Activated CD4-positive, alpha-beta T cell treated with anti-CD3 and anti-CD28 coated beads for 4 hours (primary cell): ENCODE measurements around the gene XYLT2.
"Not testable (repeated sequence)": the region's sequence is repeated elsewhere in the genome, so short reads cannot be mapped to it uniquely, and the experiment has no call there.

Experiments
- DNase-seq, 2 donors: peaks; one replicate each; pipeline ENCODE4 v3.0.0-alpha.2; 2020

XYLT2 gene

GRCh38 chr17:50322271-50322670, 23.7 kb upstream of the XYLT2 start:
- no peak for DNase-seq

DNA sequence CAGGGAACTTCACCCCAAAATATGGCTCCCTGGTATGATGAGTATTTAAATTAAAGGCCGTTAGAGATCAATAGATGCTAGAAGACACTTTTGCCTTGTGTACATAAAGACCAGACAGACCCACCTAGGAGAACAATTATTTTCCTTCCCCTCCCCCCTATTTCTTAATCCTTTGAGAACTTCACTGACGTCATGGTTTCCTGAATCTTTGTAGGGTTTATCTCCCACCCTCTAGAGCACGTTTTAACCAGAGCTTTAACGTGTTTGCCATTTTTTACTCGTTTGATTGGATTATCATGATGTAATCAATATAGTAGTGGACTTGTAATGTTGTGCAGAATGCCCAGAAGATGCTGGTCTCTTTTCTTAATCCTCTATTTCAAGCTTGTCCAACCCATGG, 22.9 kb upstream of the XYLT2 start:
- no peak for DNase-seq

DNA sequence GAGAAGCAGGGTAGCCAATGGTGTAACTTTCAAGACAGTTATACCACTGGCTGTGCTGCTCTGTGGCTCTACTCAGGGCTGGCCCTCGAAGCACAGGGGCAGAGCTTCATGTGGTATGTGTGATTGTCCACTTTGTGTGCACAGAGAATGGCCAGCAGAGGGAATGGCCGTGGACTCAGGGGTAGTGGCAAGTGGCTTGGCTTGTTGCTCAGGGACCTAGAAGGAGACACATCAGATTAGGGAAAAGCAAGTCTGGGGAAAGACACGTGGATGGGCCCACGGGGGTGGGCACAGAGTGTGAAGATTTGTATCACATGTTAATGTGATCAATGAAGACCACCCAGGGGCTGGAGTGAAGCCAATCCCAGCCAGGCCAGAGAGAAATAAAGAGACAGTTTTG, 20.0 kb upstream of the XYLT2 start:
- DNase-seq = no peak

- DNase-seq = no peak
These were observed 19.0 kb upstream of the XYLT2 start for GRCh38 chr17:50326831-50327364.

DNA sequence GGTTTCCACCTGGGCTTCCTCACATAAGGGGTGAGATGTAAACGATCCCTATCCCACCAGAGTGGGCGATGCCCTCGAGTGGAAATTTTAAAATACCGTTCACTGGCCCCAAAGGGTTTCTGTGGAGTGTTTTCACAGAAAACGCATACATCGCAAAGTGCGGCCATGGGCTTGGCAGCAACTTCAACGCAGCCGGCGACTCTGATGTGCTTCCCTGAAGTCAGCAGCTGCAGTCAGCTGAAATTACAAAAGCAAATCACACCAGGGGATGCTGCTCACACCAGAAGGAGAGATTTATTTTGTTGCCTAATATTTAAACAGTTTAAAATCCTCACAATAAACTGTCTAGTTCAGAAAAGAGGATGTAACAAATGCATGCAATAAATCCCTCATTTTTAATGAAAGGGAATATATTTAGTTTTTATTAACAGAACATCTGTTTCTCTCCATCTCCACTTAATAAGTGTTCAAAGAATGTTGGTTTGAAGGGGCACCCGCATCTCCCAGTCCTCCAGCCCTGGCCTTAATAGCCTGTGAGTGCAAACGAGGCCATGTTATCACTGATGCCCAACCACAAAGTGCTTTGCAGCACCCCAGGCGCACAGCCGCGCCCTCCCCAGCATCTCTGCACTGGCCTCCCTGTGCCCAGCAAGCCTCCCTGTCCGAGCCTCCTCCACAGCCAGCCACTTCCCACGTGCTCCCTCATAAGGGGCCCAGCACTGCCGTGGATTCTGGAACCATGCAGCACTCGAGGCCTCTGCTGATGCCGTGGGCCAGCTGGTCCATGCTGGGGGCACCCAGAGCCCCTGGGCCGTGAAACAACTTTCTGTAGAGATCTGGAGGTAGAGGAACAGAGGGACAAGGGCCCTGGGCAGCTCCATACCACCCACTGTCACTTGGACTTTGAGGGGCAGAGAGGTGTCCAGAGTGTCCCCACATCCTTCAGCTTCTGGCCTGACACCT, 17.3 kb upstream of the XYLT2 start:
- no peak for DNase-seq

DNA sequence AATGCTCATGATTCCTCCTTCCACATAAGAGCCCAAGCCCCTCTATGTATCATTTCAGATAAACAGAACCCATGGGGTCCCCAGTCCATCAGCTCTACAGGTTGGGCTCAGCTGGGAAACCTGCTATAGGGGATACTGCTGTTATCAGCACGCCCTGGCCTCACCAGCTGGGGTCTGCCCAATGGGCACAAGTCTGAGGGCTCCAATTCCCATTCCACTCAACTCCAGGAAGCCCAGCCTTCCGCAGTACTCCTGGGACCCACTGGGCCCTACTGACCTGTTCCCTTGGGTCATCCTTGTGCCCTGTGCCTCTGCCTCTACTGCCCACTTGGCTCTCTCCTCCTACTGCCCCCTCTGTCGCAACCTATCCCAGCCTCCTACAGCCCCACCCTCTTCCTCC, 16.2 kb upstream of the XYLT2 start:
- no peak for DNase-seq

DNA sequence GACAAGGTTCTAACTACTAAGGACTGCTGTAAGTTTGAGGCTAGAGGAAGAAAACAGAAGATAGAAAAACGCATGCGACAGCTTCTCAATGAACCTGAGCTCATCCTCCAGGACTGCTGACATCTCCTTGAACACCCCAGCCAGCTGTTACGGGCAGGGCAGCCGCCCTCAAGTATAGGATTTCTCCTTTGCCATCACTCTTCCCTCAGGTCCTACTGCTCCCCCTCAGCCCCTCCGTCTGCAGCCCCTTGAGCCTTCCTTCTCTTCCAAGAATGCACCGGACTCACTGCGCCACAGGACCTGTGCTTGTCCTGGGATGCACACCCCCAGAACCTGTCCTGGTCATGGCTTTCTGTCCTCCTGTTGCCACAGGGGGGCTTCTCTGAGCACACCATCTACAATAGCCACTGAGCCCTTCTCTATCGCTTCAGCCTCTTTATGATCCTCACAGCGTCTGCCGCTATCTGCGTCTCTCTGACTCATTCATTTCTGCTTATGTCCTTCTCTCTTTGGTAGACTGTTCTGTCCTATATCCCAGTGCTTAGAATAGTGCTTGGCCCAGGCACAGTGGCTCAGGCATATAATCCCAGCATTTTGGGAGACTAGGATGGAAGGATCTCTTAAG, 15.7 kb upstream of the XYLT2 start:
- no peak for DNase-seq

- DNase-seq = no peak
These were observed 14.7 kb upstream of the XYLT2 start for GRCh38 chr17:50331085-50331791.

DNA sequence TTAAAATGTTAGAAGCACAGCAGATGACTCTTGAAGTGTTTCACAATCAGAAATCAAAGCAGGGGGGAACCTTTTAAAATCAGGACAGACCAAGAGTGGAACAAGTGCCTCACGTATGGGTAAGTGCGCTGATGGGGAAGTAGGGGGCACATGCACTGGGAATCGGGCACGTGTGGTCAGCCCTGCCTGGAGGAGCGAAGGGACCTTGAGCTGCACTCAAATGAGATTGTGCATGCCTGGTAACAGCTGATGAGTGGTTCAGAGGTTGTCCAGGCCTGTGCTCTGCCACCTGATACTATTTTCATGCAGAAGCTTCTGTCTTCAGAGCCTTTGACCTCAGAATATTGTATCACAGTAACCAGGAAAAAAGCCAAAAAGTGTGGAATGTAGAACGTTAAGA, 13.7 kb upstream of the XYLT2 start:
- no peak for DNase-seq

DNA sequence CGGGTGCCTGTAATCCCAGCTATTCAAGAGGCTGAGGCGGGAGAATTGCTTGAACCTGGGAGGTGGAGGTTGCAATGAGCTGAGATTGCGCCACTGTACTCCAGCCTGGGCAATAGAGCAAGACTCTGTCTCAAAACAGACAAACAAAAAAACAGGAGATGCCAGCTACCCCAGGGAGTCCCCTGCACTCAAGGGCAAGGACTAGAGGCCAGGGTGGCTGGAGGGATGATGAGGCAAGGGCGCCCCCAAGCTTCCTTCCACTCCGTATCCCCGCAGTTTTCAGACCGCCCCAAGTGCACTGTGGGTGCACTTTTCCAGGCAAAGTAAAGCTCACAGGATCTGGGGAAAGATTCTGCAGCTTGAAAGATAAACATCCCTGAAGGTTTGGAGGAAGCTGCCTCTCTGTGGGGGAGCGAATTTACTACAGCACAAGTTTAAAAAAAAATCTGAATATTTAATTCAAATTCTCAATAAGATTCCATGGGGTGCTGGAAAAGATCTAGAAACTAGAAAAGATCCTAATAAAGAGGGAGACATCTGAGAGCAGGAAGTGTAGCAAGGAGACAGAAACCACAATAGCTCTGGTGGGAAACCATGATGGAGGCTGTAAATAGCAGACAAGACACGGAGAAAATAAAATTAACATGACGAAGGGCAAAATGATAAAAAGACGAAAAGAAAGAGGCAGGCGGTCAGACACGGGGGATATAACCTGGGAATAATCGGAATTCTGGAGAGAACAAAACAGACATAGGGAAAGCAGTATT, 12.5 kb upstream of the XYLT2 start:
- not testable (repeated sequence) for DNase-seq

DNA sequence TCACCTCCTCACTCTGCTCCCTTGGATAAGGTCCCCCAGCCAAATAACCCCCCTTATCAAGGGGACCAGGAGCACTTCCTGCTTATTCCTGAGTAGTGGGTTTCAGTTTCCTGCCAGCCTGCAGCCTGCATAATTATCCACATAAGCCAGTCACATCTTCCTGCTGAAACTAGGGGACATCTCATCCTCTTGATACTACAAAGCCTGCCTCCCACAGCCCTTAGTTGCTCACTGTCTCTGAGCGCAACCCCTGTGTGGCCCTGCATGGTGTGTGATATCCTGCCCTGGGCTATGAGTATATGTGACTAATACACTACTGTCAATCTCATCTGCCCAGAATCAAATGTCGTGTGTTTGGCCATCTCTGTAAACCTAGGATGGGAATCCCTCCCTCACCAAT, 8.0 kb upstream of the XYLT2 start:
- DNase-seq = no peak

GRCh38 chr17:50338645-50339044, 7.3 kb upstream of the XYLT2 start:
- DNase-seq = no peak

DNA sequence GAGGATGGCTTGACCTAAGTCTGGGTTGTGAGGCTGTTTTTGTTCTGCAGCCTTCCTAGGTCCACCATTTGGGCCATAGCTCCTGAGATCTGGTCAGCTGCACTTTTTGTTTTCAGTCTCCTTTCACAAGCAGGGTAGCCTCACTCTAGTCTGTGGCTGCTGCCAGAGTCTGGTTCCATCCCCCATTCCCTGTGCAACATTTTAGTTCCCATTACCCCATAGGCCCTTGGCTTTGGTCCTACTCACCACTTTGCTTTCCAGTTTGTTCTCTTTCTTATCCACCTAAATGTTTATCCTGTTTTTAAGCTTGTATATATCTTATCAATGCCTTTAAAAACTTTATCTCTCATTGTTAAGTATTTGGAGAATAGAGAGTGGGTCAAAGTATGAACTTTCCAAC, 6.5 kb upstream of the XYLT2 start:
- no peak for DNase-seq

- no peak for DNase-seq
These were observed 1.1 kb upstream of the XYLT2 start for GRCh38 chr17:50344731-50345365.

GRCh38 chr17:50346313-50347116, 589 bp downstream of the XYLT2 start:
- DNase-seq = peak; percentile 44 to 53

DNA sequence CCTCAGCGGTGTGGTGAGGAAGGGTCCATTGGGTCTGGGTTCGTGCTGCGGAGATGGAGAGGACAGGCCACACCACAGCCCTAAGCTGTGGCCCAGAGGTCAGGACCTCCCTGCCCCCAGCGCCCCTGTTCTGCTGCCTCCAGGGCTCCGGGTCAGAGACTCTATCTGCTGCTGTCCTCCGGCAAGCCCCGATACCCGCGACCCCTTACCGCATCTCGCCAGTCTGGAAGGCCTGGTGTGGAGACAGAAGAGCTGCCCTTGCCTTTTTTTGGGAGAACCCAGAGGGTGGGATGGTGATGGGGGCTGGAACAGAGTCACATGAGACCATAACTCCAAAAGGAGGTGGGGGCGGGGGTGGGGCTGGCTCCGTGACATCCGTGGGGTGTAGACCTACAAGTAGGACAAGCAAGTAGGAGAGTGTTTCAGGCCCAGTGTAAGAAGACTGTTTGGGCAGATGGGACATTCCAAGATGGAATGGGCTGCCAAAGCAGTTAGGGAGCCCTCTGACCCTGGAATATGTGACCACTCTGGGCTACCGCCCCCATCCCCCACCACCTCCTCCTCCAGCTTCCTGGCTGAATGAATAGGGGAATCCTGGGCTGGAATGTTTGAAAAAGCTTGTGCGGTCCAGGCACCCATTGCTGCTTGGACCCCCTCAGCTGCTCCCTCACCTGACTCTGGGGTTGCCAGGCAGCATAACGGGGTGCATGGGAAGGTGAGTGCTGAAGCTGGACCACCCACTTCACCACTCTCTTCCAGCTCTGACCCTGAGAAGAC, 1.4 kb downstream of the XYLT2 start:
- no peak for DNase-seq

DNA sequence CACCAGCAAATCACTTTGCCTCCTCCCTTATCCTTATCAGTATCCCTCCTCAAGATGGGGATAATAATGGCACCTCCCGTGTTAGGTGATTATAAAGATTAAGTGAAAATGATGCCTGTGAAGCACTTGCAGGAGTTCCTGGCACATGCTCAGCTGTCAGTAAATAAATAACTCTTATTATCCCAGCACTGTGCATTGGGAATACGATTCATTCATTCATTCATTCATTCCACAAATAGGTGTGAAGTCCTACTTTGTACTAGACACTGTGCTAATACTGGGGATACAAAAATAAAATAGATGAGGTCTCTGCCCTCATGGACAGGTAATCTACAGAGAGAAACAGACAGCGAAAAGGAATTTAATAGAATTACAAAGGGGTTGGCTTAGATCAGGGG, 2.0 kb downstream of the XYLT2 start:
- DNase-seq = no peak

GRCh38 chr17:50348522-50349242, 2.8 kb downstream of the XYLT2 start:
- no peak for DNase-seq

- DNase-seq = no peak
These were observed 3.3 kb downstream of the XYLT2 start for GRCh38 chr17:50349243-50349600.

DNA sequence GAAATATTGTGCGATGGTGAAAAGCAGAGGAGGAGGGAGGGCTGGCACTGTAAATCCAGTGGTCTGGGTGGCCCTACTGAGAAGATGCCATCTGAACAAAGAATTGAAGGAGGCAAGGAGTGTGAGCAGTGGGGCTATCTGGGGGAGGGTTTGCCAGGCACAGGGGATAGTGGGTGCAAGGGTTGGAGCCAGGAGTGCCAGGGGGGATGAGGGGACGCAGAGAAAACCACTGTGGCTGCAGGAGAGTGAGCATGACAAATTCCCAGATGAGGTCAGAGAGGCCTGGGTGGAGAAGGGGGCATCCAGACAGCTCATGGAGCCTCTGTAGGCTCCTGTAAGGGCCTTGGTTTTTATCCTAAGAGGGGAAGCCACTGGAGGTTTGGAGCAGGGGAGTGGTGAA, 4.8 kb downstream of the XYLT2 start:
- DNase-seq = no peak
